ENCODE results near the gene EIF4E3. TPM values are rescaled to one million over a fixed set of nuclear protein-coding genes. Genes with fewer than 3 reads are reported as not detected.

EIF4E3 gene
- total RNA-seq, 1 experiment from 2014 or later: 10.9 TPM

- Mint-ChIP-seq H3K27ac (ENCODE audit: unreplicated experiment) (no peak overlapping the region), H3K4me3 (ENCODE audit: low read depth, unreplicated experiment) (no peak overlapping the region), H3K36me3 (ENCODE audit: insufficient read depth, unreplicated experiment) (no peaks in the 10 kb centered on the region), H3K27me3 (ENCODE audit: unreplicated experiment) (no peaks in the 10 kb centered on the region), H3K9me3 (ENCODE audit: low read depth, unreplicated experiment) (no peaks in the 10 kb centered on the region), H3K4me1 (ENCODE audit: low read depth, unreplicated experiment) (peaks cover 26% of the 10 kb centered on the region)
- TF ChIP-seq, protein P1, sequence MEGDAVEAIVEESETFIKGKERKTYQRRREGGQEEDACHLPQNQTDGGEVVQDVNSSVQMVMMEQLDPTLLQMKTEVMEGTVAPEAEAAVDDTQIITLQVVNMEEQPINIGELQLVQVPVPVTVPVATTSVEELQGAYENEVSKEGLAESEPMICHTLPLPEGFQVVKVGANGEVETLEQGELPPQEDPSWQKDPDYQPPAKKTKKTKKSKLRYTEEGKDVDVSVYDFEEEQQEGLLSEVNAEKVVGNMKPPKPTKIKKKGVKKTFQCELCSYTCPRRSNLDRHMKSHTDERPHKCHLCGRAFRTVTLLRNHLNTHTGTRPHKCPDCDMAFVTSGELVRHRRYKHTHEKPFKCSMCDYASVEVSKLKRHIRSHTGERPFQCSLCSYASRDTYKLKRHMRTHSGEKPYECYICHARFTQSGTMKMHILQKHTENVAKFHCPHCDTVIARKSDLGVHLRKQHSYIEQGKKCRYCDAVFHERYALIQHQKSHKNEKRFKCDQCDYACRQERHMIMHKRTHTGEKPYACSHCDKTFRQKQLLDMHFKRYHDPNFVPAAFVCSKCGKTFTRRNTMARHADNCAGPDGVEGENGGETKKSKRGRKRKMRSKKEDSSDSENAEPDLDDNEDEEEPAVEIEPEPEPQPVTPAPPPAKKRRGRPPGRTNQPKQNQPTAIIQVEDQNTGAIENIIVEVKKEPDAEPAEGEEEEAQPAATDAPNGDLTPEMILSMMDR (IDR thresholded peaks at IDR 0.05; ENCODE audit: unreplicated experiment): no peak
- CTCF ChIA-PET: interaction anchor here (0.7 kb wide), 1 partner anchor 882 kb away, joined by 4 read pairs; no protein-coding TSS in a partner anchor
- BruUV-seq (replicated peaks): no TSS peak
- DNase-seq: no peak
- intact Hi-C loops (cut with micrococcal nuclease; ENCODE audit: unreplicated experiment): no loop called here
Observed at GRCh38 chr3:71709908-71710511, 15.2 kb downstream of the EIF4E3 start.

DNA sequence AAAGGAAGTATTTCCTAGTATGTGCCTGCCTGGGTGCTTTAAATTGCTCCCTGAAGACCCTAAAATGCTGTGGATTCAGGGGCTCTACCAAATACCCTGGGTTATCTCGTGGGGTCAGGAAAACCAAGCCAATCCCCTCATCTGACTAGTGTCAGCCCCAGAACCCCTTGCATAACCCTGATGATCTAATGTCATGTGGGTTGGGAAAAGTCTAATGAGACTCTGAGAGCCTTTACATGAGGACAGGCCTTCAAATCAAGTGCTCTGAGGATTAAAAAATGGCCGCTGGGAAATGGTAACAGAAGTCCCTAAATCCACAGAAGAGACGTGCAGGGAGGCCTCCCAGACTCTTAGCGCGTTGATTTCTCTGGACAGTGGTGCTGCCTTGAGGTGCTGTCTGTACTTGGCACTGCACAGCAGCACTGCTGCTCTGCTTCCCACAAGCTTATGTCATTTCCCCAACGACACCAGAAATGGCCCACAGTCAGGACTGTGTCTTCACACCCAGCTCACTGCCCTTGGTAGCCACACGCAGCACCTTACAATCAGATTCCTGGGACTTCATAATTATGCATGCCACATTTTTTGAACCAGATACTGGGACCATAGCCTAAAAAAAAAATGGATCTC, 16.6 kb downstream of the EIF4E3 start:
- CTCF ChIA-PET: no interaction called here
- Mint-ChIP-seq H3K27ac (ENCODE audit: unreplicated experiment) (no peak overlapping the region), H3K36me3 (ENCODE audit: insufficient read depth, unreplicated experiment) (no peaks in the 10 kb centered on the region)

DNA sequence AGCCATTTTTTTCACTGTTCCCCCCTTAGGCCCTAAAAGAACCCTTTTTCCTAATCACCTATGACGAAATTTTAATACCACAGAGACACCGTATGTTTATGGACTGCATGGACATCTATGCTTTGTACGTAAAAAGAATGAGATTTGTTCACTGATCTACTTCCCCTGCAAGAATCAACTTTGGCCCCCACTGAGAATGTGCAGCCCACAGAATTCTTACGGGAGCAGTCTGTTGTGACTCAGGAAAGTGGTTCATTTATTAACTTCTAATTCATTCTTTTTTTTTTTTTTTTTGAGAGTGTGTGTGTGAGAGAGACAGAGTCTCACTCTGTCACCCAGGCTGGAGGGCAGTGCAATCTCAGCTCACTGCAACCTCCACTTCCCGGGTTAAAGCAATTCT, 17.6 kb downstream of the EIF4E3 start:
- intact Hi-C loops (cut with micrococcal nuclease; ENCODE audit: unreplicated experiment): no loop called here
- H3K4me3 Mint-ChIP-seq (ENCODE audit: low read depth, unreplicated experiment): no peak overlapping the region
- peaks cover 2% of the 10 kb centered on the region for H3K9me3 Mint-ChIP-seq (ENCODE audit: low read depth, unreplicated experiment)
- CTCF ChIA-PET: interaction anchor here (0.6 kb wide), 1 partner anchor 15 kb away, joined by 3 read pairs; no protein-coding TSS in a partner anchor
- H3K27me3 Mint-ChIP-seq (ENCODE audit: unreplicated experiment): no peaks in the 10 kb centered on the region
- peak; percentile 32 for DNase-seq
- no TSS peak for BruUV-seq (replicated peaks)
- TF ChIP-seq, protein P1 (IDR thresholded peaks at IDR 0.05; ENCODE audit: unreplicated experiment): no peak
- no peaks in the 10 kb centered on the region for H3K36me3 Mint-ChIP-seq (ENCODE audit: insufficient read depth, unreplicated experiment)
- H3K4me1 Mint-ChIP-seq (ENCODE audit: low read depth, unreplicated experiment): peaks cover 18% of the 10 kb centered on the region
- H3K27ac Mint-ChIP-seq (ENCODE audit: unreplicated experiment): peak overlapping the region; percentile 44

More for the DNA sequence above, 16.6 kb downstream of the EIF4E3 start:
- peaks cover 2% of the 10 kb centered on the region for H3K9me3 Mint-ChIP-seq (ENCODE audit: low read depth, unreplicated experiment)
- intact Hi-C loops (cut with micrococcal nuclease; ENCODE audit: unreplicated experiment): no loop called here
- TF ChIP-seq, protein P1 (IDR thresholded peaks at IDR 0.05; ENCODE audit: unreplicated experiment): no peak
- DNase-seq: no peak
- no peaks in the 10 kb centered on the region for H3K27me3 Mint-ChIP-seq (ENCODE audit: unreplicated experiment)
- H3K4me1 Mint-ChIP-seq (ENCODE audit: low read depth, unreplicated experiment): peaks cover 26% of the 10 kb centered on the region
- BruUV-seq (replicated peaks): no TSS peak
- H3K4me3 Mint-ChIP-seq (ENCODE audit: low read depth, unreplicated experiment): no peak overlapping the region

GRCh38 chr3:71705681-71706080, 19.5 kb downstream of the EIF4E3 start:
- intact Hi-C loops (cut with micrococcal nuclease; ENCODE audit: unreplicated experiment): no loop called here
- H3K4me3 Mint-ChIP-seq (ENCODE audit: low read depth, unreplicated experiment): no peak overlapping the region
- BruUV-seq (replicated peaks): no TSS peak
- peaks cover 2% of the 10 kb centered on the region for H3K9me3 Mint-ChIP-seq (ENCODE audit: low read depth, unreplicated experiment)
- no peaks in the 10 kb centered on the region for H3K36me3 Mint-ChIP-seq (ENCODE audit: insufficient read depth, unreplicated experiment)
- H3K4me1 Mint-ChIP-seq (ENCODE audit: low read depth, unreplicated experiment): peaks cover 37% of the 10 kb centered on the region
- CTCF ChIA-PET: no interaction called here
- H3K27me3 Mint-ChIP-seq (ENCODE audit: unreplicated experiment): no peaks in the 10 kb centered on the region
- TF ChIP-seq, protein P1 (IDR thresholded peaks at IDR 0.05; ENCODE audit: unreplicated experiment): no peak
- DNase-seq: no peak
- no peak overlapping the region for H3K27ac Mint-ChIP-seq (ENCODE audit: unreplicated experiment)
